ENCODE data around the gene MPPED2.

- TF ChIP-seq CTCF (IDR thresholded peaks at IDR 0.05; ENCODE audit: poor library complexity) (no peak), EZH2 (IDR thresholded peaks at IDR 0.05; ENCODE audit: borderline replicate concordance) (no peak), EZH2phosphoT487 (IDR thresholded peaks at IDR 0.05; ENCODE audit: low read depth, severe bottlenecking, unreplicated experiment) (no peak)
Observed at GRCh38 chr11:30566482-30566881, 19.7 kb downstream of the MPPED2 start.

Measured in hepatocyte (in vitro differentiated cells).